Left forelimb (tissue), 1 donor: ENCODE measurements around the gene ZMYND8.
"Not testable (repeated sequence)": the region's sequence is repeated elsewhere in the genome, so short reads cannot be mapped to it uniquely, and the experiment has no call there.

Experiments used
- DNase-seq: peaks from one replicate; pipeline ENCODE4 v3.0.0-alpha.2; 2018; ENCODE audit warnings: low spot score

ZMYND8 gene

GRCh38 chr20:47310729-47311128 is 45.8 kb downstream of the ZMYND8 start:
- no peak for DNase-seq

GRCh38 chr20:47309806-47310426 is 46.6 kb downstream of the ZMYND8 start:
- no peak for DNase-seq

- DNase-seq = no peak
Observed at GRCh38 chr20:47309394-47309793, 47.1 kb downstream of the ZMYND8 start.

DNA sequence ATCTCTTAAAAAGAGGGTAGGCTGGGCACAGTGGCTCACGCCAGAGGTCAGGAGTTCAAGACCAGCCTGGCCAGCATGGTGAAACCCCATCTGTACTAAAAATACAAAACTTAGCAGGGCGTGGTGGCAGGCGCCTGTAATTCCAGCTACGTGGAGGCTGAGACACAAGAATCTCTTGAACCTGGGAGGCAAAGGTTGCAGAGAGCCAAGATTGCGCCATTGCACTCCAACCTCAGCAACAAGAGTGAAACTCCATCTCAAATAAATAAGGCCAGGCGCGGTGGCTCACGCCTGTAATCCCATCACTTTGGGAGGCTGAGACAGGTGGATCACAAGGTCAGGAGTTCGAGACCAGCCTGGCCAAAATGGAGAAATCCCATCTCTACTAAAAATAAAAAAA is 48.9 kb downstream of the ZMYND8 start:
- DNase-seq = not testable (repeated sequence)

DNA sequence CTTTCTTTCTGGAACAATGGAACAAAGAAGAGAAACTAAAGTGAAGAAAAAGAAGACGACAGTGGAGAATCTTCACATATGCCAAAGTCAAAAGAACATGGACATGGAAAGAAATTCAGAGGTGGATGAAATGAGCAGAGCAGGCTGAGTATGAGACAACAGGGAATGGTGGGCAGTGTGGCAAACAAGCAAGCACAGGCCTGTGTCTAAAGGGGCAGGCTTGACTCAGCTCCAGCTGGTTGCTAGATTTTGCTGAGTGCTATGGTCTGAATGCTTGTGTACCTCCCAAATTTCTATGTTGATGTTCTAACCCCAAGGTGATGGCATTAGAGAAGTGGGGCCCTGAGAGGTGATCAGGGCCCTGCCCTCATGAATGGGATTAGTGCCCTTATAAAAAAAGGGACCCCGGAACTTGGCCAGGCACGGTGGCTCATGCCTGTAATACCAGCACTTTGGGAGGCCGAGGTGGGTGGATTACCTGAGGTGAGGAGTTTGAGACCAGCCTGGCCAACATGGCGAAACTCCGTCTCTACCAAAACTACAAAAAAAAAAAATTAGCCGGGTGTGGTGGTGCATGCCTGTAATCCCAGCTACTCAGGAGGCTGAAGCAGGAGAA is 49.6 kb downstream of the ZMYND8 start:
- no peak for DNase-seq

- DNase-seq = no peak
Observed at GRCh38 chr20:47306095-47306494, 50.4 kb downstream of the ZMYND8 start.

- DNase-seq = no peak
Observed at GRCh38 chr20:47305667-47306066, 50.8 kb downstream of the ZMYND8 start.

DNA sequence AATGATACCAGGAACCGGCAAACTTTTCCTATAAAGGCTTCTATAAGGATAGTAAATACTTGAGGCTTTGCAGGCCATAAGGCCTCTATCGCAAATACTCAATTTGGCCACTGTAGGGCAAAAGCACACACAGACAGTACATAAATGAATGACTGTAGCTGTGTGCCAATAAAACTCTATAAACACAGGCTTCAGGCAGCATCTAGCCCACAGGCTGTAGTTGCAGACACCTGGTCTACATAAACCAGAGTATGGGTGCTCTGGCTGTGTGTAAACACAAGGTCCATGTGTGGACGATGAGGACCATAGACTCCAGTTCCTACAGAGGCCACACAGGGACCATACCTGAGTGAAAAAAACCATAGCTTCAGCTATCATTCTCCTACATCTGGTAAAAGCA is 52.2 kb downstream of the ZMYND8 start:
- DNase-seq = no peak

DNA sequence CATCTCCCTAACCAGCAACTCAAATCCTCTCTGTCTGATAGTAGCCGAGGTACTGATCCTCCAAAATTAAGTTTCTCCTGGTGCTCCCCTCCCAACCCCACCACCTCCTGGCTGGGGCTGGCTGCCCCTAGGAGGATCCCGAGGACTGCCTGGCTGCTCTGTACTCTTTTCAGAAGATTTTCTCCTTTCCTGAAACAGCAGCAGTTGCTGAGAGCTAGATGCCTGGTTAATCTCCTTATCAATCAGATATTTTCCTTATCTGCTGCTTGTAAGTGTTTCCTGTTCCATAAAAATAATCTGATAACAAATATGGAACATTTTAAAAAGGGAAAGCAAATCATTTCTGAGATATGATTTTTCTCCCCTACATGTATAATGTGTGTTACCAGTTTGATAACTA is 52.8 kb downstream of the ZMYND8 start:
- DNase-seq = no peak

DNA sequence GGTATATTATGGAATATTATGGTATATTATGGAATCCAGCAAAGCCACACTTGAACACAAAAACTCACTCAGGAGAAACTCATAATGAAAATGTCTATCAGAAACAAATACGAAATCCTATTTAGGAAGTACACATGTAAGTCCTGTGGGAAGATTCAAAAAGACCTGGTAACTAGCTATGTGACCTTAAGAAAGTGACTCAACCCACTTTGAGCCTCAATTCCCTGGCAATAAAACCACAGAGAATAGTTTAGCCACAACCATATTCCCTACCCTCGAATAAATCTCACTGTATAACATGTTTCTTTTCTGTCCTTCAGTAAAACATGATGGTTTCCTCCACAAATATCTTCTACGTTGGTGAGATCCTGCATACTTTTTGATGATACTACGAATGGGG is 56.4 kb downstream of the ZMYND8 start:
- no peak for DNase-seq

DNA sequence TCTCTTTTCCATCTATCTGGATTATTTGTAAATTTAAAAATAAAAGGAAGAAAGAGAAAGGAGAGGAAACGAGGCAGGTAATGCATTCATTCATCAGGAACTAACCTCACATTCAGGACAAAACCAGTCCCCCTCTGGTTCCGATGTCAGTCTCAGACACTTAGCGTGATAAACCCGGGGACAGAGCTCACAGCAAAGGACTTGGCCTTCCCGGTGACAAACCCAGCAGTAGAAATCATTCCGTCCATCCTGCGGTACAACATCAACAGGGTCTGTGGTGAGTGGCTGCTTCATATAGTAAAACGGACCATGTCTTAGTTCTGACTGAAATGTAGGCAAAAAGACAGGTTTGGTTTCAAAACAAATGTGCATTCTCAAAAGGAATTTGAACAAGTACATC is 57.9 kb downstream of the ZMYND8 start:
- no peak for DNase-seq

GRCh38 chr20:47297746-47298145 is 58.8 kb downstream of the ZMYND8 start:
- DNase-seq = no peak

DNA sequence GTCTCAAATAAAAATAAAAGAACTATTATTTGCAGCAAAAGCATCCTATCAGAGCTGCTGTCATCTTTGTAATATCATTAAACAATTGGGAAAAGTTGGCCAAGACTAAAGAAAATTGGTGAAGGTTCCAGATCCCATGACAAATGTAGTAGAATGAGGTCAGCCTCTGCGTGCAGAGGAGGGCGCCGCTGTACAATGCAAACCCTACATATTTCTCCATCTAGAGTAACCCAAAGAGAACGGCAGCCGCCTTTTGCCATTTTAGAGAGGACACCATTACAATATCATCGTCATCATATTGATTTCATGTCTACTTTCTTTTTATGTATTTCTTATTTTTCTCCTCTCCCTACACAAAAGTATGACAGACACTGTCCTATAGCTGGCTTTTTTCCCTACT is 59.5 kb downstream of the ZMYND8 start:
- no peak for DNase-seq

DNA sequence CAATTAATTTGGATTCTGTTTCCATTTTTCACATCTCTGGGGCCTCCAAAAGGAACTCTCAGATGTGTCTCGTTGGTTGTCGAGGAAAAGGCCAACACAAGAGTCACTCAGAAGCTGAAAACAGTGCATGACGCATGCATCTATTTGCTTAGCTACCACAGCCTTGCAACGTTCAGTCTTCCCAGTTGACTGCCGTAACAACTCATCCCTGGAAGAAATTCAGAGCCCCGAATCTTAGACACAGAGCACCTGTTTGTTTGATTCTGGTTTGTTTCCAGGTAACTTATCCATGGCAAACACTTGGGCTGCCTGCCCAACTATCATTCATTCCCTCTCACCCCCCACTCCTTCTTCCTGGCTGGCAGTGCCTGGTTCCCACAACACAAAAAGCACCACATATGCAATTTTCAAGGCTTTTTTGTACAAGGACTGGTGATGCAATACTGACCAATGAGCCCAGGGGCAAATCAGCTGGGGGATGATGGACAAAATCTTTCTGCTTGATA is 60.5 kb downstream of the ZMYND8 start:
- DNase-seq = no peak

DNA sequence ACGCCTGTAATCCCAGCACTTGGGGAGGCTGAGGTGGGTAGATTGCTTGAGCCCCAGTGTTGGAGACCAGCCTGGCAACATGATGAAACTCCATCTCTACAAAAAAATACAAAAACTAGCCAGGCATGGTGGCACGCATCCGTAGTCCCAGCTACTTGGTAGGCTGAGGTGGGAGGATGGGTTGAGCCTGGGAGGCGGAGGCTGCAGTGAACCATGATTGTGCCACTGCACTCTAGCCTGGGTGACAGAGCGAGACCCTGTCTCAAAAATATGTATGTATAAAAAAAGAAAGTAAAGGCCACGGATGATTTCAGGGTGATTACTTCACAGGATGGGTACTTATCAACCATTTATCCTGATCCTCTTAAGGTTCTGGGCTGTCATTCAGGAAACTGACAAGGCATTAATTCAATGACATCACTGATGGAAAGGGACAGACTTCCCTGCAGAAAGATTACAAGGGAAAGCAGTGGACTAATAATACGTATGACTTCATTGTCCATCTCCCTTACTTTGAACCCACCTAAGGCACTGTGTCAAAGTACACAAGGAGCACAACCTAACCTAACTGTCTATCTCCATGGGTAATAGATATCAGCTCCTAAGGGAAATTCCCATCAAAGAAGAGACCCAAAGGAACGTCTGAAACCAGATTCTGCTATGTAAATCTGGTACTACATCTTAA is 61.2 kb downstream of the ZMYND8 start:
- no peak for DNase-seq

DNA sequence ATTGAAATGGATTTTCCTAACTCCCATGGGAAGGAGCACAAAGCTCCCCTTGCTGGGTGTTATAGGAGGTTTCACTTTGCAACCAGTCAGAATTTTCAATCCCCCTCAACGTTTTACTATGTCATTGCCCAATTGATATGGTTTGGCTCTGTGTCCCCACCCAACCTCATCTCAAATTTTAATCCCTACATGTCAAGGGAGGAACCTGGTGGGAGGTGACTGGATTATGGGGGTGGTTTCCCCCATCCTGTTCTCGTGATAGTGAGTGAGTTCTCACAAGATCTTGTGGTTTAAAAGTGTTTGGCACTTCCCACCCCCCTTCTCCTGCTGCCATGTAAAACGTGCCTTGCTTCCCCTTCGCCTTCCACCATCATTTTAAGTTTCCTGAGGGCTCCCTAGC is 62.9 kb downstream of the ZMYND8 start:
- no peak for DNase-seq

DNA sequence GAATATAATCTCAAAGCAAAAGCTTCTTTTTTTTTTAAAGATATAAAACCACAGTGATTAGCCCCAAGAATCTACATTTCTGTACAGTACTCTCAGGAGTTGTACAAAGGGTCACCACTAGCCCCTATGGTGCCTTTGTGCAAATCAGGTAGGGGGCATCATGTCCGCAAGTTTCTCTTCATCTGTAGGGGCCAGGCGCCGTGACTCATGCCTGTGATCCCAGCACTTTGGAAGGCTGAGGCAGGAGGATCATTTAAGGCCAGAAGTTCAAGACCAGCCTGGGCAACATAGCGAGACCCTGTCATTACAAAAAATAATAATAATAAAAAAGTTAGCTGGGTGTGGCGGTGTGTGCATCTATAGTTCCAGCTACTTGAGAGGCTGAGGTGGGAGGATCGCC is 63.9 kb downstream of the ZMYND8 start:
- DNase-seq = no peak

DNA sequence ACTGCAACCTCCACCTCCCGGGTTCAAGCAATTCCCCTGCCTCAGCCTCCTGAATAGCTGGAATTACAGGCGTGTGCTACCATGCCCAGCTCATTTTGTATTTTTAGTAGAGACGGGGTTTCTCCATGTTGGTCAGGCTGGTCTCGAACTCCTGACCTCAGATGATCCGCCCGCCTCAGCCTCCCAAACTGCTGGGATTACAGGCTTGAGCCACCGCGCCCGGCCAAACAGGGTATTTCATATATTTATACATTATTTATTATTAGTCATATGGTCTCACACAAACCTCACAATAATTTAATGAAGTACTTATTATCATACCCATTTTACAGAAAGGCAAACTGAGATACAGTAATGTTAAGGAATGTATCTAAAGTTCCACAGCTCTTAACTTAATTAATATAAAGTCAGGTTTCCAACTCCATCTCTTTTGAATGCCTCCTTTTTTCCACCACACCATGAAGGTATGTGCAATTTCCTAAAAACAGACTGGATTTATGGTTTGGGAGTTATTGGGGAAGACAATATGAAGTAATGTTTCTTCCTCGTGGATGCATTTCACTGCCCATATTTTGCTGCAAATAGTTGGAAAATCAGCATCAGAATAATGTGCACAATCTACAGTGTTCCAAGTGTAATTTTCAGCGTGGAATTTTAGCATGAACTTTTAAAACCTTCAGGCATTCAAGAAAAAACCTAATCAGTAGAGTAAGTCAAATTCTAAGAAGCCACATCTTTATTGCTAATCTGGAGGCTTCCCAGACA is 65.7 kb downstream of the ZMYND8 start:
- no peak for DNase-seq

DNA sequence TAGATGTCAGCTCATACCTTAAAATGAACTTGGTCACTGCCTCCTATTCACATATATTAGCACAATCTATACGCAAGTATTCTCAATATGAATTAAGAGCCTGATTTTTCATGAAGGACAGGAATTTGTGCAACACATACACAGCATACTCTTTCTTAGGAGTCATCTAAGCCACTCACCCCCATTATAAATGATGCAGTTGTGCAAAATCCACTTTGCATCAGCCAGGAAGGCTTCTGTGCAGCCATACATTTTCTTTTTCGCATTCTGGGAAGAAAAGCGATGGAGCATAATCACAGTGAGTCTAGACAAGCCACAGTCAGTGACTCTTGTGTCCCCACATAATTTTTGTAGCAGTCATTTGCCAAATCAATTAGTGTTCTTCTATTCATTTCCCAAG is 66.5 kb downstream of the ZMYND8 start:
- DNase-seq = no peak

DNA sequence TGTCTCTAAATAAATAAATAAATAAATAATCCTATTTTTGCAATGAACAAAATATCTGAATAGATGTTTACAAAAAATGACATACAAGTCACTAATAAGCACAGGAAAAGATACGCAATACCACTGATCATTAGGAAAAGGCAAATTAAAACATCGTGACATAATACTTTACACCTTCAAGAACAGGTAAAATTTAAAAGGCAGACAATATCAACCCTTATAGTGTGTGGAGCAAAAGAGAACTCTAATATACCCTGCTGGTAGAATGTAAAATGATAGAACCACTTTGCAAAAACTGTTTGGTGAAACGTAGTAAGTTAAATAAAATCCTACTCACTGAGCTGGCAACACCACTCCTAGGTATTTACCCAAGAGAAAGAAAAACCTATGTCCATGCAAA is 67.4 kb downstream of the ZMYND8 start:
- no peak for DNase-seq

- not testable (repeated sequence) for DNase-seq
Observed at GRCh38 chr20:47288530-47288929, 68.0 kb downstream of the ZMYND8 start.

- DNase-seq = no peak
Observed at GRCh38 chr20:47287609-47288144, 68.8 kb downstream of the ZMYND8 start.
